Caco-2 (cell line): ENCODE data around the gene SPPL2A. TPM values are rescaled to one million over a fixed set of nuclear protein-coding genes. Genes with fewer than 3 reads are reported as not detected.

ENCODE experiments used
- BruUV-seq: library from RNA; stranded (reverse); fragments of 400-500 nt; replicated peaks from 2 replicates; lab custom pipeline; 2021; lab: Mats Ljungman, UMichigan
- CTCF ChIA-PET: fragments of 300-600 bp; sonication (Branson Sonifier 250); formaldehyde crosslinking; loops from one replicate; lab custom pipeline; 2022; ENCODE audit warnings: antibody characterized with exemption; lab: Charles Lee
- POLR2A ChIA-PET: fragments of 300-600 bp; sonication (Branson Sonifier 250); formaldehyde crosslinking; loops from one replicate; lab custom pipeline; 2022; ENCODE audit warnings: antibody characterized with exemption; lab: Charles Lee
- DNase-seq, 2 experiments: peaks; one replicate each; pipeline versions ENCODE4 v3.0.0 to v3.0.0-alpha.2; 2020 to 2022
- H3K27me3 ChIP-seq: replicated peaks from 2 replicates; pipeline ENCODE4 v1.6.0; 2011; ENCODE audit warnings: low read length; ENCODE audit not compliant: control insufficient read depth, insufficient read depth
- H3K36me3 ChIP-seq: 2 replicates; pipeline ENCODE4 v1.5.1; 2011; ENCODE audit warnings: low read length; ENCODE audit not compliant: control insufficient read depth, insufficient read depth
- H3K4me1 ChIP-seq: fragments of 250-450 bp; sonication (Bioruptor Pico); 2 replicates; pipeline ENCODE4 v1.5.1; 2020; ENCODE audit warnings: mild to moderate bottlenecking
- H3K4me3 ChIP-seq: 2 replicates; pipeline ENCODE4 v1.5.1; 2011; ENCODE audit warnings: low read depth, mild to moderate bottlenecking, control low read depth, low read length
- H3K9me3 ChIP-seq: fragments of 250-450 bp; sonication (Bioruptor Pico); 2 replicates; pipeline ENCODE4 v1.5.1; 2020; ENCODE audit warnings: mild to moderate bottlenecking, moderate library complexity
- H3K27ac Mint-ChIP-seq: one replicate; pipeline ENCODE4 v1.8.0; 2022; ENCODE audit warnings: mixed read lengths; ENCODE audit not compliant: unreplicated experiment
- H3K27me3 Mint-ChIP-seq: one replicate; pipeline ENCODE4 v1.8.0; 2022; ENCODE audit warnings: mixed read lengths; ENCODE audit not compliant: insufficient read depth, unreplicated experiment
- H3K36me3 Mint-ChIP-seq: one replicate; pipeline ENCODE4 v1.8.0; 2022; ENCODE audit warnings: mild to moderate bottlenecking, mixed read lengths; ENCODE audit not compliant: insufficient read depth, unreplicated experiment
- H3K4me1 Mint-ChIP-seq: one replicate; pipeline ENCODE4 v1.8.0; 2022; ENCODE audit warnings: low read depth, mixed read lengths; ENCODE audit not compliant: unreplicated experiment
- H3K4me3 Mint-ChIP-seq: one replicate; pipeline ENCODE4 v1.8.0; 2022; ENCODE audit warnings: mild to moderate bottlenecking, moderate library complexity, mixed read lengths; ENCODE audit not compliant: unreplicated experiment
- H3K9me3 Mint-ChIP-seq: one replicate; pipeline ENCODE4 v1.8.0; 2022; ENCODE audit warnings: mixed read lengths; ENCODE audit not compliant: unreplicated experiment
- CTCF ChIP-seq, 2 experiments: fragments of 200-600 bp in 1 of 2; IDR thresholded peaks; 1 replicate in 1 of 2; 2 replicates in 1 of 2; pipeline versions ENCODE4 v1.5.1 to v1.8.0; 2011 to 2022; ENCODE audit warnings: antibody characterized with exemption in 1 of 2, control low read depth in 1 of 2, inconsistent platforms in 1 of 2, low read depth in 1 of 2, low read length in 1 of 2, mild to moderate bottlenecking in 1 of 2, moderate library complexity in 1 of 2; ENCODE audit not compliant: insufficient read depth in 1 of 2, severe bottlenecking in 1 of 2, unreplicated experiment in 1 of 2
- intact Hi-C: fragments of 100-400 bp; cut with micrococcal nuclease; formaldehyde crosslinking; loops from one replicate; pipeline ENCODE4 v1.10.0; 2022; ENCODE audit not compliant: unreplicated experiment
- total RNA-seq: library from RNA; stranded (reverse); gene quantifications from 2 replicates; pipeline ENCODE4 v1.2.3, GENCODE V29; 2022

SPPL2A gene
- total RNA-seq, 1 experiment from 2014 or later = 131 TPM

- no TSS peak for BruUV-seq
Measured at GRCh38 chr15:50685191-50685975, 80.1 kb downstream of the SPPL2A start.

GRCh38 chr15:50681467-50681866, 84.0 kb downstream of the SPPL2A start:
- Histone ChIP-seq H3K4me3 (no peak overlapping the region), H3K36me3 (no peaks in the 10 kb centered on the region), H3K9me3 (no peaks in the 10 kb centered on the region), H3K27me3 (no peaks in the 10 kb centered on the region), H3K4me1 (peaks cover 13% of the 10 kb centered on the region)
- no peak for DNase-seq
- intact Hi-C loops = no loop called here
- no peak overlapping the region for H3K27ac Mint-ChIP-seq
- H3K9me3 Mint-ChIP-seq = no peaks in the 10 kb centered on the region
- peaks cover 7% of the 10 kb centered on the region for H3K4me1 Mint-ChIP-seq
- ChIA-PET CTCF (no interaction called here), POLR2A (interaction anchor here (0.6 kb wide), 1 partner anchor 85 kb away, joined by 4 read pairs; no protein-coding TSS in a partner anchor)
- peaks cover 70% of the 10 kb centered on the region for H3K36me3 Mint-ChIP-seq
- no TSS peak for BruUV-seq
- no peak for TF ChIP-seq CTCF (IDR thresholded peaks at IDR 0.05; ENCODE audit: insufficient read depth in 1 of 2, low read depth in 1 of 2, low read length in 1 of 2, severe bottlenecking in 1 of 2, unreplicated experiment in 1 of 2)
- no peaks in the 10 kb centered on the region for H3K27me3 Mint-ChIP-seq
- H3K4me3 Mint-ChIP-seq = no peak overlapping the region

More at GRCh38 chr15:50685191-50685975, 80.1 kb downstream of the SPPL2A start:
- Mint-ChIP-seq H3K9me3 (no peaks in the 10 kb centered on the region), H3K4me1 (peaks cover 13% of the 10 kb centered on the region), H3K4me3 (peak overlapping the region; percentile 85), H3K27ac (peak overlapping the region; percentile 98), H3K27me3 (no peaks in the 10 kb centered on the region), H3K36me3 (peaks cover 66% of the 10 kb centered on the region)
- intact Hi-C loops = no loop called here
- peak in 1 of 2 experiments; percentile 6 for TF ChIP-seq CTCF (IDR thresholded peaks at IDR 0.05; ENCODE audit: insufficient read depth in 1 of 2, low read depth in 1 of 2, low read length in 1 of 2, severe bottlenecking in 1 of 2, unreplicated experiment in 1 of 2)
- Histone ChIP-seq H3K9me3 (no peaks in the 10 kb centered on the region), H3K36me3 (no peaks in the 10 kb centered on the region), H3K4me3 (peak overlapping the region; percentile 87), H3K4me1 (peaks cover 4% of the 10 kb centered on the region), H3K27me3 (no peaks in the 10 kb centered on the region)
- no peak for DNase-seq
- ChIA-PET CTCF (no interaction called here), POLR2A (no interaction called here)

GRCh38 chr15:50676799-50677483, 88.6 kb downstream of the SPPL2A start:
- H3K4me1 Mint-ChIP-seq = peaks cover 7% of the 10 kb centered on the region
- peak; percentile 26 to 38 for DNase-seq
- H3K9me3 Mint-ChIP-seq = no peaks in the 10 kb centered on the region
- intact Hi-C loops = no loop called here
- TF ChIP-seq CTCF (IDR thresholded peaks at IDR 0.05; ENCODE audit: insufficient read depth in 1 of 2, low read depth in 1 of 2, low read length in 1 of 2, severe bottlenecking in 1 of 2, unreplicated experiment in 1 of 2) = no peak
- H3K4me3 Mint-ChIP-seq = peak overlapping the region; percentile 4
- H3K36me3 Mint-ChIP-seq = peaks cover 54% of the 10 kb centered on the region
- Histone ChIP-seq H3K36me3 (no peaks in the 10 kb centered on the region), H3K27me3 (no peaks in the 10 kb centered on the region), H3K4me1 (peaks cover 20% of the 10 kb centered on the region), H3K9me3 (no peaks in the 10 kb centered on the region), H3K4me3 (no peak overlapping the region)
- BruUV-seq = no TSS peak
- CTCF ChIA-PET = no interaction called here
- H3K27ac Mint-ChIP-seq = peak overlapping the region; percentile 83
- POLR2A ChIA-PET = no interaction called here
- H3K27me3 Mint-ChIP-seq = no peaks in the 10 kb centered on the region
